ENCODE results near the gene JKAMP. TPM values are rescaled to one million over a fixed set of nuclear protein-coding genes. Genes with fewer than 3 reads are reported as not detected.

Gene JKAMP
- total RNA-seq, 3 donors from 2014 or later = 18.6 to 24.9 (median 21.5) TPM

GRCh38 chr14:59540852-59541251 is 56.5 kb downstream of the JKAMP start:
- DNase-seq (no peak), ATAC-seq (no peak)
- no peaks in the 10 kb centered on the region for H3K4me1 Mint-ChIP-seq (ENCODE audit: low read depth)

DNA sequence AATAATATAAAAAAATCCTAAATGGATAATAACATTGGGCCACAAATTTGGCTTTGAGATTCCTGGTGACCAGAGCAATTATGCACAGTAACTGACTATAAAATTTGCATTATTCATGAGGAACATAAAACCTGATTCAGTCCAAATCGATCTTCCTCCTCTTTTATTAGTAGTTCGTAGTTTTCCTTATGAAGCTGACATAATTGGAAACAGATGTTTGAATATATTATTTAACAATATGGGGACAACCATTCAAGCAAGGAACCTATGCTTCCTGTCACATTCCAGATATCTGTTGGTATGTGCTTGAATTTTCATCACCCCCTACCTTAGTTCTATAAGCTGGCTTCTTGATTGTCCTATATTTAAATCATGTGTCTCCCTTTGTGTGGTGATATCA is 57.4 kb downstream of the JKAMP start:
- Mint-ChIP-seq H3K9me3 (no peaks in the 10 kb centered on the region), H3K4me3 (no peak overlapping the region), H3K27me3 (ENCODE audit: low read depth) (peaks cover 20% of the 10 kb centered on the region), H3K4me1 (ENCODE audit: low read depth) (no peaks in the 10 kb centered on the region), H3K36me3 (ENCODE audit: insufficient read depth) (no peaks in the 10 kb centered on the region)
- ATAC-seq (no peak), DNase-seq (no peak)

More at GRCh38 chr14:59540852-59541251, 56.5 kb downstream of the JKAMP start:
- Mint-ChIP-seq H3K4me3 (no peak overlapping the region), H3K36me3 (ENCODE audit: insufficient read depth) (no peaks in the 10 kb centered on the region), H3K27me3 (ENCODE audit: low read depth) (peaks cover 19% of the 10 kb centered on the region), H3K9me3 (no peaks in the 10 kb centered on the region)

DNA sequence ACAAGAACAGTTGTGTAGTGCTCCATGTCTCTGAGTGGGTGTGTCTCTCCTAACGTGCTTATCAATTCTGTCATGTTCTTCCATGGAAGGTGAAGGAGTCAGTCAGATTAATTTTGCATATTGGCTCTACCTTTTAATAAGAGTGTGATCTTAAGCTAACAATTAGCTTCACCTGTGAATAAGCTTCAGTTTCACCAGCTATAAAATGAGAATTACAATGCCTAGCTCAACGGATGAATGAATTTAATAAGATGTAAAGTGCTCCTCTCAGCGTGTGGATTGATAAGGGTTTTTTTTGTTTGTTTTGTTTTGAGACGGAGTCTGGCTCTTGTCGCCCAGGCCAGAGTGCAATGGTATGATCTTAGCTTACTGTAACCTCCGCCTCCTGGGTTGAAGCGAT is 59.6 kb downstream of the JKAMP start:
- no peaks in the 10 kb centered on the region for H3K4me1 Mint-ChIP-seq (ENCODE audit: low read depth)
- DNase-seq (no peak), ATAC-seq (no peak)
- H3K9me3 Mint-ChIP-seq = no peaks in the 10 kb centered on the region
- no peak overlapping the region for H3K4me3 Mint-ChIP-seq
- H3K36me3 Mint-ChIP-seq (ENCODE audit: insufficient read depth) = no peaks in the 10 kb centered on the region
- H3K27me3 Mint-ChIP-seq (ENCODE audit: low read depth) = peaks cover 27% of the 10 kb centered on the region

- H3K27me3 Mint-ChIP-seq (ENCODE audit: low read depth) = peaks cover 24% of the 10 kb centered on the region
- no peaks in the 10 kb centered on the region for H3K36me3 Mint-ChIP-seq (ENCODE audit: insufficient read depth)
- H3K9me3 Mint-ChIP-seq = no peaks in the 10 kb centered on the region
- ATAC-seq (no peak), DNase-seq (no peak)
- H3K4me3 Mint-ChIP-seq = no peak overlapping the region
- H3K4me1 Mint-ChIP-seq (ENCODE audit: low read depth) = no peaks in the 10 kb centered on the region
Measured at GRCh38 chr14:59547310-59547709, 63.0 kb downstream of the JKAMP start.

Other genes starting within 250 kb of the JKAMP start
- under 1 TPM; 0.53 to 0.84 (median 0.68) TPM for gene GPR135, start 19.1 kb upstream of the JKAMP start, total RNA-seq
- 1 to 10 TPM; 8.1 to 9.7 (median 8.5) TPM for gene L3HYPDH, start 109 bp upstream of the JKAMP start, total RNA-seq
- gene CCDC175, start 92.3 kb downstream of the JKAMP start, total RNA-seq = not detected

All from activated T-cell treated with anti-CD3 and anti-CD28 coated beads, Interleukin-2, amount 50 U/mL, for 4 hours (primary cell).